ENCODE results near the gene GRIN3B.

The GRIN3B gene

GRCh38 chr19:1007399-1008251, 7.4 kb downstream of the GRIN3B start (continued):
- TF ChIP-seq ELK4 (IDR thresholded peaks at IDR 0.05; ENCODE audit: borderline replicate concordance, low read depth, low read length) (no peak), ZBTB1 (tag by site-specific recombination; IDR thresholded peaks at IDR 0.05) (no peak), PRDM2 (tag by site-specific recombination; IDR thresholded peaks at IDR 0.05; ENCODE audit: borderline replicate concordance) (no peak), ZNF214 (tag by site-specific recombination; IDR thresholded peaks at IDR 0.05; ENCODE audit: borderline replicate concordance) (no peak), ZNF645 (tag by site-specific recombination; IDR thresholded peaks at IDR 0.05) (no peak), BCL11A (tag by site-specific recombination; IDR thresholded peaks at IDR 0.05; ENCODE audit: low read depth) (peak; percentile 73), GLIS1 (tag by site-specific recombination; IDR thresholded peaks at IDR 0.05) (no peak), ZNF16 (tag by site-specific recombination; IDR thresholded peaks at IDR 0.05; ENCODE audit: low read depth) (peak; percentile 24; the same call in 1 of the 2 replicates), ZNF785 (tag by site-specific recombination; IDR thresholded peaks at IDR 0.05) (no peak), ZNF639 (tag by site-specific recombination; IDR thresholded peaks at IDR 0.05) (no peak), ZNF707 (tag by site-specific recombination; IDR thresholded peaks at IDR 0.05) (no peak), ZNF23 (tag by site-specific recombination; IDR thresholded peaks at IDR 0.05; ENCODE audit: borderline replicate concordance) (no peak), ZNF223 (tag by site-specific recombination; IDR thresholded peaks at IDR 0.05) (no peak), YY2 (tag by site-specific recombination; IDR thresholded peaks at IDR 0.05) (no peak)

- POLR2A ChIA-PET = interaction anchor here (0.5 kb wide), 1 partner anchor 17 kb away, joined by 3 read pairs; no protein-coding TSS in a partner anchor
- H3K4me3 ChIP-seq (ENCODE audit: low read depth, low read length) = no peak overlapping the region
- CTCF ChIA-PET = no interaction called here
- H3K36me3 ChIP-seq (ENCODE audit: control insufficient read depth in 2 of 2, insufficient read depth in 1 of 2, low read length in 2 of 2) = peaks cover 0 to 35% of the 10 kb centered on the region in 2 experiments; a peak in 1 of 3 replicates
- H3K9me3 ChIP-seq (ENCODE audit: control insufficient read depth, insufficient read depth, low read depth, low read length) = no peaks in the 10 kb centered on the region
- no peak overlapping the region for H3K27ac ChIP-seq (ENCODE audit: extremely low read depth, low read depth, low read length)
- no peaks in the 10 kb centered on the region for H3K4me1 ChIP-seq (ENCODE audit: control insufficient read depth, insufficient read depth, low read length)
- no peak for TF ChIP-seq ZNF366 (tag by site-specific recombination; conservative IDR thresholded peaks at IDR 0.05)
- no peak for TF ChIP-seq ZBTB17 (tag by site-specific recombination; IDR thresholded peaks at IDR 0.05)
- TF ChIP-seq HIC1 (tag by site-specific recombination; IDR thresholded peaks at IDR 0.05) = peak; percentile 65
- no peak for TF ChIP-seq ZBTB26 (tag by site-specific recombination; optimal IDR thresholded peaks at IDR 0.05)
- TF ChIP-seq KLF8 (tag by site-specific recombination; IDR thresholded peaks at IDR 0.05) = peak; percentile 82
- no peak for TF ChIP-seq ZBTB48 (tag by site-specific recombination; IDR thresholded peaks at IDR 0.05)
- TF ChIP-seq EGR2 (tag by site-specific recombination; IDR thresholded peaks at IDR 0.05; ENCODE audit: low read depth) = 0 out of 2 replicates have a peak, but pooled peaks have one; percentile 6
Observed at GRCh38 chr19:1008268-1009040, 8.2 kb downstream of the GRIN3B start.
